Adipose tissue (tissue), 3 donors: Measurements from ENCODE around the gene ZNF148. TPM values are rescaled to one million over a fixed set of nuclear protein-coding genes. Genes with fewer than 3 reads are reported as not detected.

ENCODE experiments used
- H3K27ac ChIP-seq: one replicate; pipeline ENCODE4 v1.5.1; 2013; ENCODE audit warnings: low read depth, low read length
- WGBS, 3 donors: extraction: QIAGEN DNeasy Blood & Tissue Kit; methylation state at CpG; one replicate each; pipeline ENCODE4 v1.1.7; 2013; 5-methylcytosine and 5-hydroxymethylcytosine counted together
- polyA plus RNA-seq, 3 donors: library from polyadenylated mRNA; stranded (reverse); fragments of 200-250 nt; gene quantifications; one replicate each; pipeline ENCODE4 v1.2.3, GENCODE V29; 2013
- donor health status: healthy with polysubstance abuse.
- donor health status: Bipolar disorder and iron deficiency.
- donor health status: healthy.

The ZNF148 gene
- polyA plus RNA-seq, 3 donors, result 3.1 to 5.8 (median 5.3) TPM

DNA sequence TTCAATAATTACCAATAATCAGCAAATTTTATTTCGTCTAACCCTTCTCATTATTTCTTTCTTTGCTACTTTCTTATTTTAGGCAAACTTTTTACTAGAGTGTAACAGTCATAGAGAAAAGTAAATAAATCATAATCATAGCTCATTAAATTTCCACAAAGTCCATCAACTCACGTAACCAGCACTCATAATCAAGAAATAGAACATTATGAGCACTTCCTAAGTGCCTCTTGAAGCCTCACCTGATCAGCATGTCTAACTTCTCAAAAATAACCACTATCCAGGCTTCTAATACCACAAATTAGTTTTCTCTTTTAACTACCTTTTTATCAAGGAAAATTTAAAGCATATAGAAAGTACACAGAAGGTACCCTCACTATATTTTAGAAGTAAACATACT is 124.2 kb downstream of the ZNF148 start:
- 95 to 98% (median 97%) methylated on average over 2 of the region's 2 CpGs for WGBS, 3 donors
- no peak overlapping the region for H3K27ac ChIP-seq

DNA sequence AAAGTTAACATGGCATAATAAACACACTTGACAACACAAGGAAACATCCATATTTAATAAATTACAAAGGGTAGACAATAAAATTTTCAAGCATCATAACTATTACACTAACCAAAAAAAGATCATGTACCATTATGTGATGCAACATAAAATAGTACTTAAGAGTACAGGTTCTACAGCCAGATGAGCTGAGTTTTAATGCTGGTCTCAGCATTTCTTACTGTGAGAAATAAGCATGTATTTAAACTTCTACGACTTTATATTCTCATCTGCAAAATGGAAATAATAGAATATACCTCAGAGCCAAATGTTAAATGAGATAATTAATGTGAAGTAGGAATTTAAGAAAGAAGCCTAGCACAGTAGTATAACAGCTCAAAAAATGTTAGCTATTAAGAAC is 128.9 kb downstream of the ZNF148 start:
- no peak overlapping the region for H3K27ac ChIP-seq
- WGBS, 3 donors, result 93 to 100% (median 97%) methylated on average over 1 of the region's 1 CpG

DNA sequence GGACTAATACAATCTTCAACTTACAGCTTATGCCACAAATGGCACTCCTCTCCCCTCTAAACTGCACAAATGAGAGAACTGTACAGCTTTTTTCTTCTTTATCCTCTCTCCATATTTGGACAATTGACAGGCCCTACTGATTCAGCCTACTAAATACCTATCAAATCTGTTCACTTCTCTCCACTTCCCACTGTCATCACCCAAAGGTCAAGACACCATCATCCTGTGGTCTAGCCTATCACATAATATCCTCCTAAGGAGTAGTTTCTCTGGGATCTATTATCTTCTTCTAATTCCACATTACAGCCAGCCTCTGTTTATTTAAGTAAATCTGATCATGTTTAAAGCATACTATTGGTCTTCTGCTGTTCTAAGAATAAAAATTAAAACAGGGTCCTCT is 129.6 kb downstream of the ZNF148 start:
- no peak overlapping the region for H3K27ac ChIP-seq

- WGBS, 3 donors, result 52 to 69% (median 57%) methylated on average over 4 of the region's 4 CpGs
- no peak overlapping the region for H3K27ac ChIP-seq
Observed at GRCh38 chr3:125240496-125240895, 134.6 kb downstream of the ZNF148 start.

- no peak overlapping the region for H3K27ac ChIP-seq
- WGBS, 3 donors, result 71 to 81% (median 76%) methylated on average over 3 of the region's 3 CpGs
Observed at GRCh38 chr3:125239266-125239665, 135.9 kb downstream of the ZNF148 start.

DNA sequence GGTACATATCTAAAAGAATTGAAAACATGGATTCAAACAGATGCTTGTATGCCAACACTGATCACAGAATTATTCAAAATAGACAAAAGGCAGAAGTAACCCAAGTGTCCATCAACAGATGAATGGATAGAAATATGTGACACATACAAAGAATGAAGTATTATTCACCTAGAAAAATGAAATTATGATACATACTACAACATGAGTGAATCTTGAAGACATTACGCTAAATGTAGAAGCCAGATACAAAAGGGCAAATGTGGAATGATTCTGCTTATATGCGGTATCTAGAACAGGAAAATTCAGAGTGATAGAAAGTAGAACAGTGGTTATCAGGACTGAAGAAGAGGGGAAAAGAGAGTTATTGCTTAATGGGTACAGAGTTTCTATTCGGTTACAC is 136.4 kb downstream of the ZNF148 start:
- 86 to 98% (median 91%) methylated on average over 3 of the region's 3 CpGs for WGBS, 3 donors
- H3K27ac ChIP-seq, result no peak overlapping the region

- H3K27ac ChIP-seq, result no peak overlapping the region
Observed at GRCh38 chr3:125236331-125236903, 138.7 kb downstream of the ZNF148 start.

DNA sequence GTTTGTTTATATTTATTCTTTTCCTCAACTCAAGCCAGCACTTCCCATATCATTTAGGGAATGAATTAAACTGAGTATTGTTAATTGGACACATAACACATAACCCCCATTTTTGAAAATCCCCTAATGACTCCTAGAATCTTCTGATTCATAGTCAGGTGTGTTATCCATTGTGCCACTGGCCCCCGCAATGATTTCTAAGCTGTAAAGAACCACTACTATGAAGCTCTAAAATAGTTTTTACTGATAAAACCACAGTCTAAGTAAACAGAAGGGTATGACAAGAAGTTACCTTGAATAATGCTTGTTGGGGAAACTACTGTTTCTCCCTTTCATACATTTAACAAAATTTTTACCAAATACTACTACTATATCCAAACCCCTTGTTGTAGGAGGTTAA is 140.3 kb downstream of the ZNF148 start:
- WGBS, 3 donors, result 96 to 100% (median 99%) methylated on average over 1 of the region's 1 CpG
- no peak overlapping the region for H3K27ac ChIP-seq

More at GRCh38 chr3:125236331-125236903, 138.7 kb downstream of the ZNF148 start:
- 65 to 90% (median 67%) methylated on average over 6 of the region's 6 CpGs for WGBS, 3 donors

DNA sequence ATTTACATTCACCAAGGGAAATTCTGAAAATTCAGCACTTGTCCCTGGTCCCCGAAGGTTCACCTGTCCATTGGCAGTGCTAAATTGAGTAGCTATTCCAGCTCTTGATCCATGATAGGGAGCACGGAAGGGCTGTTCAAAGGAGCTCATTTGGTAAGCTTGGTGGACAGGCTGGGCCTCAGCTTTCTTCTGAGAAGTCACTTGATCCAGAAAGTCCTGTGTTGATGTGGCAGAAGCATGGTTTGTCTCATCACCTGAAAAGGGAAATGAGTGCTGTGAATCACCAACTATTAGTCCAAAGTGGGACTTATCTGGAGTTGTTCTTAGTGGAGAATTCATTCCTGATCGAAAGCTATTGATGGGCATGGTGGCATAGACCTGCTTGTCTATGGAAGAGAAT is 142.7 kb downstream of the ZNF148 start:
- H3K27ac ChIP-seq, result no peak overlapping the region
- WGBS, 3 donors, result 93 to 97% (median 97%) methylated on average over 3 of the region's 3 CpGs

DNA sequence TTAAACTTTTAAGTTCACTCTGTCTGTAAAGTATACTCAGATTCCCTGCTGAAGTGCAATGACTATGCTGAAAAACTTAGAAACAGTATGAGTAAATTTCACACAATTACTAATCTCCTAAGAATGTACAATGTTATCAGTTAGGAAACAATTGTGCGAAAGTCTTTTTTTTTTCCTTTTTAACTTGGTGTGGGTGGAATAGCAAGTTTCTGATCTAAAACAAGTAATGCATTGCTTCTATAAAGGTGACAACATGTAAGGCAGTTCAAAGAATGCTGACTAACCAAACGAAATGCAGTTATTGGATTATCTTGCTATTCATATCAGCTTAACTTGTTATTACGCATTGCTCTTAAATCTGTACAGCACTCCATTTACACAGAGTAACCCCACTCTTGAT is 143.2 kb downstream of the ZNF148 start:
- whole genome bisulfite sequencing, 3 donors, result 63 to 86% (median 81%) methylated on average over 3 of the region's 3 CpGs
- no peak overlapping the region for H3K27ac ChIP-seq

GRCh38 chr3:125229707-125230106 is 145.4 kb downstream of the ZNF148 start:
- H3K27ac ChIP-seq, result no peak overlapping the region

GRCh38 chr3:125229168-125229567 is 146.0 kb downstream of the ZNF148 start:
- H3K27ac ChIP-seq, result no peak overlapping the region
- 79 to 86% (median 84%) methylated on average over 7 of the region's 7 CpGs for WGBS, 3 donors

More at GRCh38 chr3:125229707-125230106, 145.4 kb downstream of the ZNF148 start:
- 94 to 100% (median 99%) methylated on average over 1 of the region's 1 CpG for WGBS, 3 donors

DNA sequence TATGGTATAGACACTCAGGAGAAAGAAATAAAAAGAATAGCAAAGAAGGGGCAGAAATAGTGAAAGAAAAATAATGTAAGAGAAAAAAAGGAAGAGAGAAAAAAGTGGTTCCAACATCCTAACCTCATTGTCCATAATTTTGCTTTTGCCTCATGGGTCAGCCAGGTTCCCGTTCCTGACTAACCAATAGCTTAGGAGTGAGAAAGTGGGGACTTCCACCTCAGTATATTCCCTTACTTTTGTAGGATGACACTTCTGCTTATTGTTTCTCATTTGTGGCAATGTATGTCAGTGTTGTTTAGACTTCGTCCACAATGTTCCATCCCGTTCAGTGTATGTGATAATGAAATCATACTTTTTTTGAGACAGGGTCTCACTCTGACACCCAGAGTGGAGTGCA is 153.3 kb downstream of the ZNF148 start:
- no peak overlapping the region for H3K27ac ChIP-seq
- 76 to 86% (median 76%) methylated on average over 3 of the region's 3 CpGs for WGBS, 3 donors

DNA sequence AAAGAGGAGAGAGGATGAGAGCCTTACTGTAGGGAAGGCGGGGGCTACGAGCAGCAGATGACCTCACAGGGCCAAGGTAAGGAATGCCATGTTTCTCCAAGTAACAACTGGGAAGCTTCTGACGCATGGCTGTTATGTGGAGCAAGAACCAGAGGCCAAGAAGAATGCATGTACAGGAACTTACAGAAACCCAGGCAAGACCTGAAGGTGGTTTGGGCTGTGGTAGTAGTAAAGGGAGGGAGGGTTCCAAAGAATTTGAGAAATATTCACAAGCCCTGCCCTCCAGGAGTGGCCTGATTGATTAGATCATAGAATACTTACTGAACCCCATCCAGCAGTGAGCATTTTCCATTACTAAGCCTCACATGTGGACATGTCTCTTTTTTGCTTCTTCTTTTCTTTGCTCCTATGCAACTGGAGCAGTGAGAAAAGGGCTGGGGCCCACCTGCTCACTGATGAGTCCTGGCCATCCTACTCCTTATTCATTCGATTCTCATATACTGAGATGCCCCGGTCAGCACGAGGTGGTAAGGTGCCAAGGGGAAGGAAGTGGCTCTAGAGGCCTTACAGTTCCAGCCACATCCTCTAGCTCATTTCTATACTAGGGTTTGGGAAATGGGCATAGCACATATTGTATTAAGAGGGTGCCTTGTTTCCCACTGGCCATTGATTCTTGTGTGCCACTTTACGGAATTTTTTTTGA is 154.2 kb downstream of the ZNF148 start:
- WGBS, 3 donors, result 62 to 79% (median 73%) methylated on average over 7 of the region's 7 CpGs
- H3K27ac ChIP-seq, result no peak overlapping the region

DNA sequence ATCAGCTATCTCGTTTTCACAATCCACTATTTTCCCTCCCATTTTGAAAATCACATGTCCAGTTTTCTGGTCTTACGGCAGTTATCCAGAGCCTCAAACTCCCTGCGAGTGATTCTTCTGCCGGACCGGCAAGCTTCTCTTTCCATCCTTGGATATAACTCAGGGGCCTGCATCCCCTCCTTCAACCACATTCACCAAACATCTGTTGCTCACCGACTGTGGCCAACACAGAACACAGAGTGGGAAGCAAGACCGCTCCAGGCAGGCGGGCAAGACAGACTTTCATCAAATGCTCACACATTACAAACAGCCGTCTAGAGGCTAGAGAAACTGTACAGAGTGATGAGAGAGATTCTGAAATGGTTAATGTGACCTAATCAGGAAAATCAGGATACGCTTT is 154.9 kb downstream of the ZNF148 start:
- WGBS, 3 donors, result 85 to 86% (median 86%) methylated on average over 10 of the region's 10 CpGs
- H3K27ac ChIP-seq, result no peak overlapping the region

GRCh38 chr3:125219261-125219701 is 155.8 kb downstream of the ZNF148 start:
- 78 to 82% (median 80%) methylated on average over 8 of the region's 8 CpGs for WGBS, 3 donors
- no peak overlapping the region for H3K27ac ChIP-seq

DNA sequence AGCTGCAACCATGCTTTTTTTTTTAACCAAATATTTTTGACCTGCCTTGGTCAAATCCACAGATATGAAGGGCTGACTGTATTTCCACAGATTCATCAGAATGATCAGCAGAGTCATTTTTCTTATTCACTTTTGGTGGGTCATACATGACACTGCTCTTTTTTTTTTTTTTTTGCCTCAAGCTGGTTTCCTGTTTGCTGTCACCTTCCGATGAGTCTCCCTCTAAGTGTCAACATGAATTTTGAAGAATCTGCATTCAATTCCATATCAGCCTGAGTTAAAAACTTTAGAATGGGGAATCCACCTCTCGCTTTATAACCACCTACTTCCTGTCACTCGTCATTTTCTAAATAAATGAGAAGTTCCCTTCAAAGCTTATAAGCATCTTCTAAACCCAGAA is 160.4 kb downstream of the ZNF148 start:
- WGBS, 3 donors, result 37 to 71% (median 44%) methylated on average over 3 of the region's 3 CpGs
- H3K27ac ChIP-seq, result no peak overlapping the region

GRCh38 chr3:125213946-125214542 is 161.1 kb downstream of the ZNF148 start:
- 83 to 92% (median 89%) methylated on average over 7 of the region's 7 CpGs for WGBS, 3 donors
- no peak overlapping the region for H3K27ac ChIP-seq

- no peak overlapping the region for H3K27ac ChIP-seq
- WGBS, 3 donors, result 65 to 94% (median 89%) methylated on average over 4 of the region's 4 CpGs
Observed at GRCh38 chr3:125213364-125213755, 161.8 kb downstream of the ZNF148 start.
